Thyroid gland (tissue), 4 donors: Measurements from ENCODE around the gene CELA1.

Experiments used
- POLR2A ChIP-seq, 2 donors: fragments of 450-650 bp; IDR thresholded peaks; one replicate each; pipeline ENCODE4 v1.6.1; 2017; ENCODE audit warnings: antibody characterized with exemption in 2 of 2, mild to moderate bottlenecking in 2 of 2, moderate library complexity in 1 of 2
- TF ChIP-seq, protein P1 (sequence below), 6 experiments: fragments of 200-600 bp in 3 of 6; fragments of 450-650 bp in 3 of 6; sonication (generic) in 3 of 6; IDR thresholded peaks; one replicate each; pipeline ENCODE4 v1.5.1; 2016 to 2019; ENCODE audit warnings: antibody characterized with exemption in 6 of 6, mild to moderate bottlenecking in 2 of 6, inconsistent platforms in 1 of 6, moderate library complexity in 1 of 6

DNA sequence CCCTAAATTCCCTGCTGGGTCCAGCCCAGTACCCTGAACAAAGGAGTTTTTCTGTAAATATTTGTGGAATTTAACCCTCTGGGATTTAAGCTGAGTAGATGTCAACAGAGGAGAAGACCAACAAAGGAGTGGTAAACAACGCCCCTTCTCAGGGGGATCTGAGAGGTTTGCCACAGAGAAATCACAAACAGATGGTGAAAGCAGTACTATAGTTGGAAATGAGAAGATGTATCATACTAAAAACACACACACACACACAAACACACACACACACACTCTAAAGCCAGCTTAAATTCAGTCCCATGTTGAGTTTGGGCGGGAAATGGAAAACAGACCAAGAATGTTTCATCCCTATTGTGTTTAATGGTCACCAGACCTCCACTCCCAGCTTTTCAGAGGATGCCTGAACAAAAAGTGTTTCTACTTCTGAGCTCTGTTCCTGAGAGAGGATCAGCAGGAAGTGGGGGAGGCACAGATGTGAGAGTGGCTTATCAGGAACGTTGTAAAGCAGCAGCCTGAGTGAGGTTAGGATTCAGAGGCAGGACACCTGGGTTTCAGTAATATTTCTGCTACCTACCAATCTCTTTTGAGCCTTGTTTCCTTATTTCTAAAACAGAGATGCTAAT, 25.7 kb downstream of the CELA1 start:
- TF ChIP-seq POLR2A (IDR thresholded peaks at IDR 0.05) = no peak
- TF ChIP-seq, protein P1, sequence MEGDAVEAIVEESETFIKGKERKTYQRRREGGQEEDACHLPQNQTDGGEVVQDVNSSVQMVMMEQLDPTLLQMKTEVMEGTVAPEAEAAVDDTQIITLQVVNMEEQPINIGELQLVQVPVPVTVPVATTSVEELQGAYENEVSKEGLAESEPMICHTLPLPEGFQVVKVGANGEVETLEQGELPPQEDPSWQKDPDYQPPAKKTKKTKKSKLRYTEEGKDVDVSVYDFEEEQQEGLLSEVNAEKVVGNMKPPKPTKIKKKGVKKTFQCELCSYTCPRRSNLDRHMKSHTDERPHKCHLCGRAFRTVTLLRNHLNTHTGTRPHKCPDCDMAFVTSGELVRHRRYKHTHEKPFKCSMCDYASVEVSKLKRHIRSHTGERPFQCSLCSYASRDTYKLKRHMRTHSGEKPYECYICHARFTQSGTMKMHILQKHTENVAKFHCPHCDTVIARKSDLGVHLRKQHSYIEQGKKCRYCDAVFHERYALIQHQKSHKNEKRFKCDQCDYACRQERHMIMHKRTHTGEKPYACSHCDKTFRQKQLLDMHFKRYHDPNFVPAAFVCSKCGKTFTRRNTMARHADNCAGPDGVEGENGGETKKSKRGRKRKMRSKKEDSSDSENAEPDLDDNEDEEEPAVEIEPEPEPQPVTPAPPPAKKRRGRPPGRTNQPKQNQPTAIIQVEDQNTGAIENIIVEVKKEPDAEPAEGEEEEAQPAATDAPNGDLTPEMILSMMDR (IDR thresholded peaks at IDR 0.05) = no peak
